ENCODE results near the gene FSIP1.

FSIP1 gene

GRCh38 chr15:39672666-39673065, 110.0 kb downstream of the FSIP1 start:
- DNase-seq: no peak

- no peak for DNase-seq
Measured at GRCh38 chr15:39672184-39672583, 110.5 kb downstream of the FSIP1 start.

- DNase-seq: no peak
Measured at GRCh38 chr15:39670687-39671086, 112.0 kb downstream of the FSIP1 start.

GRCh38 chr15:39669661-39670060, 113.0 kb downstream of the FSIP1 start:
- DNase-seq: no peak

GRCh38 chr15:39669241-39669640, 113.4 kb downstream of the FSIP1 start:
- no peak for DNase-seq

GRCh38 chr15:39668457-39668856, 114.2 kb downstream of the FSIP1 start:
- DNase-seq: no peak

- no peak for DNase-seq
Measured at GRCh38 chr15:39667382-39668127, 115.1 kb downstream of the FSIP1 start.

- peak; percentile 74 for DNase-seq
Measured at GRCh38 chr15:39666677-39667076, 116.0 kb downstream of the FSIP1 start.

GRCh38 chr15:39665629-39666250, 116.9 kb downstream of the FSIP1 start:
- no peak for DNase-seq

- DNase-seq: no peak
Measured at GRCh38 chr15:39663704-39664250, 118.9 kb downstream of the FSIP1 start.

GRCh38 chr15:39661776-39662175, 120.9 kb downstream of the FSIP1 start:
- DNase-seq: peak; percentile 23

- no peak for DNase-seq
Measured at GRCh38 chr15:39658740-39659139, 123.9 kb downstream of the FSIP1 start.

- DNase-seq: peak; percentile 87
Measured at GRCh38 chr15:39657668-39658067, 125.0 kb downstream of the FSIP1 start.

GRCh38 chr15:39657181-39657580, 125.5 kb downstream of the FSIP1 start:
- DNase-seq: no peak

GRCh38 chr15:39654304-39654703, 128.3 kb downstream of the FSIP1 start:
- no peak for DNase-seq

GRCh38 chr15:39651881-39652280, 130.8 kb downstream of the FSIP1 start:
- no peak for DNase-seq

- no peak for DNase-seq
Measured at GRCh38 chr15:39651295-39651694, 131.3 kb downstream of the FSIP1 start.

- DNase-seq: no peak
Measured at GRCh38 chr15:39649757-39650156, 132.9 kb downstream of the FSIP1 start.

- DNase-seq: no peak
Measured at GRCh38 chr15:39646425-39646824, 136.2 kb downstream of the FSIP1 start.

GRCh38 chr15:39645976-39646257, 136.7 kb downstream of the FSIP1 start:
- DNase-seq: no peak

- no peak for DNase-seq
Measured at GRCh38 chr15:39645138-39645975, 137.3 kb downstream of the FSIP1 start.

GRCh38 chr15:39644136-39644535, 138.5 kb downstream of the FSIP1 start:
- DNase-seq: no peak

- DNase-seq: no peak
Measured at GRCh38 chr15:39643727-39644126, 138.9 kb downstream of the FSIP1 start.

All from EL (cell line).